Mesodermal cell (in vitro differentiated cells): Measurements from ENCODE around the gene IKZF1.

Experiments
- H3K27ac ChIP-seq: 2 replicates; pipeline ENCODE4 v1.7.0; 2013; ENCODE audit warnings: mild to moderate bottlenecking, low read depth, low read length, moderate library complexity; ENCODE audit not compliant: severe bottlenecking
- H3K36me3 ChIP-seq: 2 replicates; pipeline ENCODE4 v1.7.1; 2013; ENCODE audit warnings: mild to moderate bottlenecking, low read length, moderate library complexity; ENCODE audit not compliant: control insufficient read depth, insufficient read depth
- H3K4me1 ChIP-seq: one replicate; pipeline ENCODE4 v1.7.1; 2013; ENCODE audit warnings: mild to moderate bottlenecking, low read length; ENCODE audit not compliant: insufficient read depth, control insufficient read depth, poor library complexity, severe bottlenecking
- H3K4me3 ChIP-seq: 2 replicates; pipeline ENCODE4 v1.7.0; 2013; ENCODE audit warnings: low read length, control low read depth, mild to moderate bottlenecking; ENCODE audit not compliant: insufficient read depth, poor library complexity, severe bottlenecking; ENCODE audit errors: extremely low read depth
- H3K9me3 ChIP-seq: 2 replicates; pipeline ENCODE4 v1.7.1; 2013; ENCODE audit warnings: mild to moderate bottlenecking, low read length, moderate library complexity; ENCODE audit not compliant: control insufficient read depth
- WGBS, 2 experiments: methylation state at CpG; one replicate each; pipeline ENCODE4 v1.1.5; 2013; ENCODE audit warnings: missing lambda C conversion rate in 2 of 2; ENCODE audit not compliant: insufficient coverage in 2 of 2; 5-methylcytosine and 5-hydroxymethylcytosine counted together

The IKZF1 gene

GRCh38 chr7:50382455-50382854 lies 77.9 kb downstream of the IKZF1 start:
- Histone ChIP-seq H3K9me3 (no peaks in the 10 kb centered on the region), H3K36me3 (no peaks in the 10 kb centered on the region), H3K27ac (no peak overlapping the region), H3K4me3 (no peak overlapping the region), H3K4me1 (no peaks in the 10 kb centered on the region)
- WGBS, 2 experiments, result 93 to 94% methylated on average over 20 to 21 of the region's 21 CpGs

GRCh38 chr7:50387351-50387750 lies 82.8 kb downstream of the IKZF1 start:
- H3K4me3 ChIP-seq, result no peak overlapping the region
- 79 to 83% methylated on average over 7 to 9 of the region's 11 CpGs for WGBS, 2 experiments
- H3K27ac ChIP-seq, result no peak overlapping the region
- H3K36me3 ChIP-seq, result no peaks in the 10 kb centered on the region
- H3K9me3 ChIP-seq, result no peaks in the 10 kb centered on the region
- no peaks in the 10 kb centered on the region for H3K4me1 ChIP-seq

GRCh38 chr7:50389961-50390360 lies 85.4 kb downstream of the IKZF1 start:
- Histone ChIP-seq H3K4me1 (no peaks in the 10 kb centered on the region), H3K27ac (no peak overlapping the region), H3K36me3 (no peaks in the 10 kb centered on the region), H3K9me3 (no peaks in the 10 kb centered on the region), H3K4me3 (no peak overlapping the region)
- WGBS, 2 experiments, result 80 to 93% methylated on average over 3 of the region's 3 CpGs

GRCh38 chr7:50391386-50391785 lies 86.9 kb downstream of the IKZF1 start:
- Histone ChIP-seq H3K27ac (no peak overlapping the region), H3K36me3 (no peaks in the 10 kb centered on the region), H3K4me3 (no peak overlapping the region), H3K9me3 (no peaks in the 10 kb centered on the region), H3K4me1 (no peaks in the 10 kb centered on the region)
- 80 to 100% methylated on average over 1 of the region's 3 CpGs for WGBS, 2 experiments

- no peaks in the 10 kb centered on the region for H3K9me3 ChIP-seq
- H3K4me1 ChIP-seq, result no peaks in the 10 kb centered on the region
- no peaks in the 10 kb centered on the region for H3K36me3 ChIP-seq
- no peak overlapping the region for H3K4me3 ChIP-seq
- WGBS, 2 experiments, result 75 to 100% methylated on average over 1 of the region's 1 CpG
- no peak overlapping the region for H3K27ac ChIP-seq
Measured at GRCh38 chr7:50393076-50393475, 88.6 kb downstream of the IKZF1 start.

- Histone ChIP-seq H3K27ac (no peak overlapping the region), H3K9me3 (no peaks in the 10 kb centered on the region), H3K4me3 (no peak overlapping the region), H3K36me3 (no peaks in the 10 kb centered on the region), H3K4me1 (no peaks in the 10 kb centered on the region)
- 87 to 91% methylated on average over 6 to 7 of the region's 9 CpGs for WGBS, 2 experiments
Measured at GRCh38 chr7:50393547-50394252, 89.2 kb downstream of the IKZF1 start.

- WGBS, 2 experiments, result 100% methylated on average over 1 of the region's 1 CpG; no CpG with 5 or more reads in 1 of the 2 experiments
- no peak overlapping the region for H3K27ac ChIP-seq
- no peaks in the 10 kb centered on the region for H3K4me1 ChIP-seq
- no peaks in the 10 kb centered on the region for H3K9me3 ChIP-seq
- no peaks in the 10 kb centered on the region for H3K36me3 ChIP-seq
- no peak overlapping the region for H3K4me3 ChIP-seq
Measured at GRCh38 chr7:50394315-50394714, 89.8 kb downstream of the IKZF1 start.

- 71 to 75% methylated on average over 1 of the region's 2 CpGs for WGBS, 2 experiments
- H3K4me3 ChIP-seq, result no peak overlapping the region
Measured at GRCh38 chr7:50396856-50397255, 92.3 kb downstream of the IKZF1 start.

GRCh38 chr7:50397320-50397970 lies 92.9 kb downstream of the IKZF1 start:
- H3K4me1 ChIP-seq, result no peaks in the 10 kb centered on the region
- no peak overlapping the region for H3K27ac ChIP-seq
- no CpG with 5 or more reads among the region's 2 CpGs for WGBS, 2 experiments
- H3K9me3 ChIP-seq, result no peaks in the 10 kb centered on the region
- H3K4me3 ChIP-seq, result no peak overlapping the region
- H3K36me3 ChIP-seq, result no peaks in the 10 kb centered on the region

More at GRCh38 chr7:50396856-50397255, 92.3 kb downstream of the IKZF1 start:
- Histone ChIP-seq H3K36me3 (no peaks in the 10 kb centered on the region), H3K27ac (no peak overlapping the region), H3K4me1 (no peaks in the 10 kb centered on the region), H3K9me3 (no peaks in the 10 kb centered on the region)

GRCh38 chr7:50397971-50398324 lies 93.4 kb downstream of the IKZF1 start:
- Histone ChIP-seq H3K4me1 (no peaks in the 10 kb centered on the region), H3K4me3 (no peak overlapping the region), H3K36me3 (no peaks in the 10 kb centered on the region), H3K27ac (no peak overlapping the region), H3K9me3 (no peaks in the 10 kb centered on the region)
- WGBS, 2 experiments, result 90% methylated on average over 1 of the region's 1 CpG; no CpG with 5 or more reads in 1 of the 2 experiments

- no peaks in the 10 kb centered on the region for H3K9me3 ChIP-seq
- no peak overlapping the region for H3K4me3 ChIP-seq
- no peaks in the 10 kb centered on the region for H3K4me1 ChIP-seq
- no peak overlapping the region for H3K27ac ChIP-seq
- 86 to 100% methylated on average over 1 of the region's 1 CpG for WGBS, 2 experiments
- no peaks in the 10 kb centered on the region for H3K36me3 ChIP-seq
Measured at GRCh38 chr7:50399206-50399605, 94.7 kb downstream of the IKZF1 start.
